Omental fat pad (tissue), 4 donors: ENCODE measurements around the gene FAM227B. TPM values are rescaled to one million over a fixed set of nuclear protein-coding genes. Genes with fewer than 3 reads are reported as not detected.

Experiments used
- ATAC-seq: fragments of 150-250 bp; one replicate; pipeline ENCODE4 v1.9.1; 2016; ENCODE audit warnings: mild to moderate bottlenecking, moderate library complexity; ENCODE audit not compliant: low FRiP score
- DNase-seq: peaks from one replicate; pipeline ENCODE4 v3.0.0-alpha.2; 2019; ENCODE audit warnings: low spot score
- CTCF ChIP-seq, 3 donors: fragments of 450-650 bp; IDR thresholded peaks; one replicate each; pipeline ENCODE4 v1.5.1; 2016 to 2017; ENCODE audit warnings: antibody characterized with exemption in 3 of 3, mild to moderate bottlenecking in 3 of 3, moderate library complexity in 2 of 3
- total RNA-seq, 4 donors: library from RNA; depleted of rRNA; stranded (reverse); fragments of >200 nt; gene quantifications; one replicate each; pipeline ENCODE4 v1.1.0, GENCODE V29; 2016

Gene FAM227B
- total RNA-seq, 4 donors from 2014 or later, result 0.75 to 3.7 TPM; not detected in 2

GRCh38 chr15:49328941-49329340, 291.7 kb downstream of the FAM227B start:
- ATAC-seq, result no peak
- no peak for DNase-seq
- no peak for TF ChIP-seq CTCF (IDR thresholded peaks at IDR 0.05)

GRCh38 chr15:49327927-49328326, 292.7 kb downstream of the FAM227B start:
- DNase-seq (no peak), ATAC-seq (no peak)
- no peak for TF ChIP-seq CTCF (IDR thresholded peaks at IDR 0.05)

- DNase-seq (no peak), ATAC-seq (no peak)
- TF ChIP-seq CTCF (IDR thresholded peaks at IDR 0.05), result no peak
These were observed 297.4 kb downstream of the FAM227B start for GRCh38 chr15:49323207-49323606.

GRCh38 chr15:49320351-49320750, 300.3 kb downstream of the FAM227B start:
- no peak for TF ChIP-seq CTCF (IDR thresholded peaks at IDR 0.05)
- ATAC-seq (no peak), DNase-seq (no peak)

- ATAC-seq, result no peak
- no peak for DNase-seq
- TF ChIP-seq CTCF (IDR thresholded peaks at IDR 0.05), result no peak
These were observed 305.2 kb downstream of the FAM227B start for GRCh38 chr15:49315391-49315823.

- ATAC-seq (no peak), DNase-seq (no peak)
- no peak for TF ChIP-seq CTCF (IDR thresholded peaks at IDR 0.05)
These were observed 305.9 kb downstream of the FAM227B start for GRCh38 chr15:49314716-49315115.

GRCh38 chr15:49313650-49314049, 307.0 kb downstream of the FAM227B start:
- ATAC-seq (no peak), DNase-seq (no peak)
- TF ChIP-seq CTCF (IDR thresholded peaks at IDR 0.05), result no peak
